Esophagus muscularis mucosa (tissue), 3 donors: ENCODE measurements around the gene DNAH14.

ENCODE experiments used
- CTCF ChIP-seq, 3 experiments: fragments of 200-600 bp in 2 of 3; fragments of 450-650 bp in 1 of 3; sonication (generic) in 2 of 3; IDR thresholded peaks; one replicate each; pipeline ENCODE4 v1.5.1; 2017 to 2019; ENCODE audit warnings: antibody characterized with exemption in 3 of 3, mild to moderate bottlenecking in 2 of 3, moderate library complexity in 1 of 3
- POLR2AphosphoS5 ChIP-seq, 2 donors: sonication (generic); formaldehyde crosslinking; IDR thresholded peaks; one replicate each; pipeline ENCODE4 v1.6.1; 2017; ENCODE audit warnings: antibody characterized with exemption in 2 of 2

DNA sequence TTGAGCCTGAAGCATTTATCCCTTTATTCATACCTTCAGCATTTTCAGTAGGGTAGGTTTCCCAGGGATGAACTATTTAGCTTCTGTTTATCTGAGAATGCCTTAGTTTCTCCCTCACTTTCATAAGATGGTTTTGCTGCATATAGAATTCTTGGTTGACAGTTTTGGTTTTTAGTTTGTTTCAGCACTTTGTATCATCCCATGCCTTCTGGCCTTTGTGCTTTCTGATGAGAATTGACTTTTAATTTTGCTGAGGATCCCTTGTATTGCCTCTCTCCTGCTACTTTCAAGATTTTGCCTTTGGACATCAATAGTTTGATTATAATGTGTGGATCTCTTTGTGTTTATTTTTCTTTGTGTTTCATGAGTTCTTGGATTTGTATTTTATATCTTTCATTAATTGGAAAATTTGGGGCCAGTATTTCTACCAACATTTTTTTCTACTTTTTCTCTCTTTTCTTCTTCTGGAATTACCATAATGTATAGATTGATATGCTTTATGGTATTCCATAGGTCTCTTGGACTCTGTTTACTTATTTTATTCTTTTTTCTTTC, 261.8 kb downstream of the DNAH14 start:
- no peak for TF ChIP-seq POLR2AphosphoS5 (IDR thresholded peaks at IDR 0.05)
- no peak for TF ChIP-seq CTCF (IDR thresholded peaks at IDR 0.05)
